ENCODE measurements around the gene OSM. TPM values are rescaled to one million over a fixed set of nuclear protein-coding genes. Genes with fewer than 3 reads are reported as not detected.
A peak's percentile ranks its signal among the peaks of the same experiment; 100 is the strongest.

The OSM gene
- polyA plus RNA-seq, 3 donors: 48.0 to 295 (median 146) TPM

GRCh38 chr22:30288419-30289140 lies 21.9 kb upstream of the OSM start:
- H3K4me1 Mint-ChIP-seq: peaks cover 39% of the 10 kb centered on the region
- Histone ChIP-seq H4K20me1 (ENCODE audit: insufficient read depth, low read length) (no peaks in the 10 kb centered on the region), H3K4me1 (ENCODE audit: control insufficient read depth in 1 of 2, insufficient read depth in 2 of 2, low read length in 2 of 2) (peaks cover 27 to 52% of the 10 kb centered on the region in 2 donors), H2AFZ (ENCODE audit: insufficient read depth, low read depth, low read length, poor library complexity, severe bottlenecking) (peak overlapping the region; percentile 80), H3K79me2 (ENCODE audit: insufficient read depth, low read length) (no peaks in the 10 kb centered on the region), H3K4me2 (replicated peaks; ENCODE audit: extremely low read depth, low read length, poor library complexity, severe bottlenecking) (peak overlapping the region; percentile 90), H3K27ac (ENCODE audit: low read depth in 1 of 2, low read length in 2 of 2) (peak overlapping the region in 1 of 2 donors; percentile 43), H3K4me3 (replicated peaks in 1 of 3; ENCODE audit: low read depth in 2 of 3, low read length in 3 of 3) (peak overlapping the region; percentile 54 to 82 (median 62)), H3K9me3 (replicated peaks in 1 of 2; ENCODE audit: control insufficient read depth in 1 of 2, insufficient read depth in 1 of 2, low read length in 2 of 2) (no peaks in the 10 kb centered on the region), H3K36me3 (replicated peaks in 1 of 2; ENCODE audit: control insufficient read depth in 1 of 2, insufficient read depth in 2 of 2, low read length in 2 of 2) (peaks cover 16 to 27% of the 10 kb centered on the region in 2 donors), H3K27me3 (ENCODE audit: control insufficient read depth in 2 of 2, insufficient read depth in 2 of 2, low read length in 2 of 2) (no peaks in the 10 kb centered on the region), H3K9ac (ENCODE audit: insufficient read depth, low read length, poor library complexity, severe bottlenecking) (peak overlapping the region; percentile 65)
- peak overlapping the region; percentile 83 to 86 for H3K4me3 Mint-ChIP-seq
- 11% methylated on average over 7 of the region's 27 CpGs for WGBS (ENCODE audit: insufficient coverage)
- H3K27ac Mint-ChIP-seq: peak overlapping the region; percentile 42 to 89 (median 72)
- intact Hi-C loops (cut with micrococcal nuclease): loop anchor here (1.0 to 10.0 kb wide), 4 partner anchors 39 to 184 kb away; partner anchors contain the start of gene TBC1D10A (in 1 of the 2)
- no peak for DNase-seq
- peaks cover 26 to 29% of the 10 kb centered on the region in 2 donors for H3K36me3 Mint-ChIP-seq
- TF ChIP-seq CTCF (IDR thresholded peaks at IDR 0.05): no peak
- peaks cover 0 to 4% (median 0%) of the 10 kb centered on the region in 7 donors for H3K9me3 Mint-ChIP-seq
- peaks cover 0 to 4% (median 2%) of the 10 kb centered on the region in 3 donors for H3K27me3 Mint-ChIP-seq (ENCODE audit: low read depth in 3 of 3)

DNA sequence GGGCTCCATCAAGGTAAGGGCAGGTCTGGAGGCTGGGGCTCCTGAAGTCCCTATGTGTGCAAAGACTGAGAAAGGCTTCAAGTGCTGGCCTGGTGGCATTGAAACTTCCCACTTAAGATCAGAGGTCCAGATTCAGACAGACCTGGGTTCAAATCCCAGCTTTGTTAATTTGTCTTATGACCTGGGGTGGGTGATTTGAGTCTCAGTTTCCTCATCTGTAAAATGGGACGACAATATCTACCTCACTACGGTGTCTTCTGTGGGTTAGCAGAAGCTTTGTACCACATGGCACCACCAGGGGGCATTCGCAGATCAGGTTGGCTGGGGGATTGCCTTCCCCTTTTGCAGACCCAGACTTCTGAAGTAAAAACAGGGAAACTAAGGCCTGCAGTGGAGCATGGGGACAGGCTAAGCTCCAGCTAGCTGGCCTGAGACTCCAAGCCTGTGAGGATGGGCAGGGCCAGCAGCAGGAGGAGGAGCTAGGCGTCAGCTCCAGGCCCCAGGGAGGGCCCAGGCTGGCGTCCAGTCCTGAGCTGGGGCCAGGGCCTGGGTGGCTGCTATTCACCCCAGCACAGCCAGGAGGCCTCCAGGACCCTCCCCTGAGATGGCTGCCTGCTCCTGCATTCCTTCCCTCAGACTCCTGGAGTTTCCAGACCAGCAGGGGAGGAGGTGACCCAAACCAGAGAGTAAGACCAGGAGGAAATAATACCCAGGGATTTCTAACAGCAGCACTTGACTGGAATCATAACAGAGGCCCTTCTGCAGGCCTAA lies 21.2 kb upstream of the OSM start:
- H3K4me2 ChIP-seq (replicated peaks; ENCODE audit: extremely low read depth, low read length, poor library complexity, severe bottlenecking): peak overlapping the region; percentile 90
- WGBS (ENCODE audit: insufficient coverage): 0% methylated on average over 4 of the region's 5 CpGs
- peak overlapping the region; percentile 65 for H3K9ac ChIP-seq (ENCODE audit: insufficient read depth, low read length, poor library complexity, severe bottlenecking)
- H4K20me1 ChIP-seq (ENCODE audit: insufficient read depth, low read length): no peaks in the 10 kb centered on the region
- H3K27ac ChIP-seq (ENCODE audit: low read depth in 1 of 2, low read length in 2 of 2): no peak overlapping the region
- H3K27ac Mint-ChIP-seq: peak overlapping the region; percentile 42 to 89 (median 58)
- peak; percentile 78 to 90 (median 89) for DNase-seq
- peaks cover 47% of the 10 kb centered on the region for H3K4me1 Mint-ChIP-seq
- H3K79me2 ChIP-seq (ENCODE audit: insufficient read depth, low read length): no peaks in the 10 kb centered on the region
- intact Hi-C loops (cut with micrococcal nuclease): loop anchor here (1.0 to 10.0 kb wide), 8 partner anchors 12 to 183 kb away; partner anchors contain the start of genes RNF215 (in 1 of the 2) and TBC1D10A (in 1 of the 2)
- peak overlapping the region; percentile 83 to 86 for H3K4me3 Mint-ChIP-seq
- peaks cover 19 to 21% of the 10 kb centered on the region in 2 donors for H3K36me3 Mint-ChIP-seq
- H3K27me3 ChIP-seq (ENCODE audit: control insufficient read depth in 2 of 2, insufficient read depth in 2 of 2, low read length in 2 of 2): no peaks in the 10 kb centered on the region
- H3K4me1 ChIP-seq (ENCODE audit: control insufficient read depth in 1 of 2, insufficient read depth in 2 of 2, low read length in 2 of 2): peaks cover 34 to 59% of the 10 kb centered on the region in 2 donors
- TF ChIP-seq CTCF (IDR thresholded peaks at IDR 0.05): peak; percentile 71
- H3K9me3 ChIP-seq (replicated peaks in 1 of 2; ENCODE audit: control insufficient read depth in 1 of 2, insufficient read depth in 1 of 2, low read length in 2 of 2): no peaks in the 10 kb centered on the region
- H3K9me3 Mint-ChIP-seq: peaks cover 0 to 4% (median 0%) of the 10 kb centered on the region in 7 donors
- peak overlapping the region; percentile 50 for H2AFZ ChIP-seq (ENCODE audit: insufficient read depth, low read depth, low read length, poor library complexity, severe bottlenecking)
- H3K27me3 Mint-ChIP-seq (ENCODE audit: low read depth in 3 of 3): peaks cover 0 to 4% (median 2%) of the 10 kb centered on the region in 3 donors
- peaks cover 9 to 20% of the 10 kb centered on the region in 2 donors for H3K36me3 ChIP-seq (replicated peaks in 1 of 2; ENCODE audit: control insufficient read depth in 1 of 2, insufficient read depth in 2 of 2, low read length in 2 of 2)
- peak overlapping the region in 1 of 3 experiments; percentile 82 for H3K4me3 ChIP-seq (replicated peaks in 1 of 3; ENCODE audit: low read depth in 2 of 3, low read length in 3 of 3)

Data from CD14-positive monocyte (primary cell).